ENCODE data around the gene ENTPD7. TPM values are rescaled to one million over a fixed set of nuclear protein-coding genes. Genes with fewer than 3 reads are reported as not detected.

Gene ENTPD7
- total and polyA plus RNA-seq, 9 of the 15 experiments (the other 6 are each of a cell fraction or from before 2014, with no cell fraction given): 1.4 to 13.9 (median 8.5) TPM

DNA sequence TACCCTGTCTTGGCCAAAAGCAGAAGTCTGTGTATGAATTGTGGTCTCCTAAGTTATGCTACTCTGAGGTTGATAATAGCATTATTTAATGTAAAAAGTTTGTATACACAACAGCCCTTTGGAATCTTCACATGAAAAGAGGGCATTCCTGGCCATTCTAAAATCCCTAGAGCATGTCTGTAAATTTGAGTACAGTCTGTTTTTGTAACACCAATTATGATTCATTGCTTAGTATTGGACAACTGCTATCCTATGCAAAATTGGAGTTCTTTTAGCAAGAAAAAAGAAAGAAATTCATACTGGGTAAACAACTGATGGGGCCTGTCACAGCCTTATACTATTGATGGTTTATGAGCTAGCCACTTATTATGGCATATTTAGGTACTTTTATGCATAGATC, 82.9 kb downstream of the ENTPD7 start:
- H3K4me3 ChIP-seq: no peak overlapping the region
- H4K20me1 ChIP-seq (replicated peaks; ENCODE audit: control insufficient read depth, insufficient read depth, low read length): no peaks in the 10 kb centered on the region
- ChIA-PET POLR2A (interaction anchor here (0.6 to 0.9 kb wide), 2 partner anchors 9 to 1000 kb away, joined by 3 to 5 read pairs; no protein-coding TSS in a partner anchor), CTCF (ENCODE audit: low intra/inter-chr PET ratio) (no interaction called here)
- ATAC-seq (no peak), FAIRE-seq (no peak), DNase-seq (ENCODE audit: extremely low read depth in 1 of 4, low spot score in 3 of 4) (no peak)
- H3K4me1 ChIP-seq (replicated peaks in 1 of 2; ENCODE audit: control insufficient read depth in 2 of 2, insufficient read depth in 2 of 2, low read length in 2 of 2): no peaks in the 10 kb centered on the region
- no TSS peak for BruUV-seq (replicated peaks)
- in situ Hi-C loops (cut with MboI) (no loop called here), intact Hi-C loops (cut with micrococcal nuclease) (no loop called here)
- no peak overlapping the region for H3K4me2 ChIP-seq (ENCODE audit: insufficient read depth, low read length)
- H3K79me2 ChIP-seq (ENCODE audit: control insufficient read depth, insufficient read depth, low read length): no peaks in the 10 kb centered on the region
- H3K36me3 ChIP-seq (ENCODE audit: control insufficient read depth, insufficient read depth, low read length): peaks cover 83% of the 10 kb centered on the region
- no peak overlapping the region for H3K9ac ChIP-seq (ENCODE audit: insufficient read depth in 1 of 2, low read depth in 2 of 2, low read length in 2 of 2)
- no peaks in the 10 kb centered on the region for H3K9me1 ChIP-seq (ENCODE audit: control insufficient read depth, insufficient read depth, low read length)
- no peak overlapping the region for H2AFZ ChIP-seq (ENCODE audit: low read depth, low read length)
- no peaks in the 10 kb centered on the region for H3K27me3 ChIP-seq (ENCODE audit: control insufficient read depth in 2 of 2, insufficient read depth in 2 of 2, low read length in 2 of 2)
- H3K9me3 ChIP-seq (replicated peaks; ENCODE audit: control insufficient read depth, insufficient read depth, low read depth, low read length): no peaks in the 10 kb centered on the region; the same call in 1 of the 2 replicates
- TF ChIP-seq MYNN (IDR thresholded peaks at IDR 0.05) (no peak), MYNN (CRISPR knock-in tag; IDR thresholded peaks at IDR 0.05) (no peak)
- no peak overlapping the region for H3K27ac ChIP-seq (ENCODE audit: extremely low read depth, low read depth, low read length)

DNA sequence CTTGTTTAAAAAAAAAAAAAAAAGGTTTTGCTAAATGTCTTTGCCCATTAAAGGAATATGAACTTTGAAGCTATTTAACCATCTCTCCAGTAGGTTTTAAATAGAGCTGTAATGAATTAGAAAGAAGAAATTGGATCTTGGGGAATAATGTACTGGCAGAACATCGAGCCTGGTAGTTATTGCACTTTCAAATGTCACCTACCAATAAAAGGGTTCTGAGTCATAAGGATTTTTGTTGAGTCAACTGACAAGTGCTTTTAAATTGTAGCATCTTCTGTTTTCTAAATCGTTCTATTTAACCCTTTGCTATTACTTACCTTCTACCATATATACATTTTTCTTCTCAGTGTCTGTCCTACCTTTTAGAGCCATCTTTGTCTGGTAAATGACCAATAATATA, 83.4 kb downstream of the ENTPD7 start:
- H2AFZ ChIP-seq (ENCODE audit: low read depth, low read length): no peak overlapping the region
- H3K36me3 ChIP-seq (ENCODE audit: control insufficient read depth, insufficient read depth, low read length): peaks cover 83% of the 10 kb centered on the region
- in situ Hi-C loops (cut with MboI) (no loop called here), intact Hi-C loops (cut with micrococcal nuclease) (no loop called here)
- no peak for ATAC-seq
- CTCF ChIA-PET (ENCODE audit: low intra/inter-chr PET ratio): no interaction called here
- no peak overlapping the region for H3K4me3 ChIP-seq
- no peaks in the 10 kb centered on the region for H4K20me1 ChIP-seq (replicated peaks; ENCODE audit: control insufficient read depth, insufficient read depth, low read length)
- H3K9me1 ChIP-seq (ENCODE audit: control insufficient read depth, insufficient read depth, low read length): no peaks in the 10 kb centered on the region
- H3K4me2 ChIP-seq (ENCODE audit: insufficient read depth, low read length): no peak overlapping the region
- no peaks in the 10 kb centered on the region for H3K79me2 ChIP-seq (ENCODE audit: control insufficient read depth, insufficient read depth, low read length)
- no peak for DNase-seq (ENCODE audit: extremely low read depth in 1 of 4, low spot score in 3 of 4)
- BruUV-seq (replicated peaks): no TSS peak
- FAIRE-seq: no peak
- POLR2A ChIA-PET: interaction anchor here (0.6 kb wide), 1 partner anchor 1000 kb away, joined by 5 read pairs; no protein-coding TSS in a partner anchor
- no peaks in the 10 kb centered on the region for H3K4me1 ChIP-seq (replicated peaks in 1 of 2; ENCODE audit: control insufficient read depth in 2 of 2, insufficient read depth in 2 of 2, low read length in 2 of 2)
- no peaks in the 10 kb centered on the region for H3K27me3 ChIP-seq (ENCODE audit: control insufficient read depth in 2 of 2, insufficient read depth in 2 of 2, low read length in 2 of 2)
- H3K9me3 ChIP-seq (replicated peaks; ENCODE audit: control insufficient read depth, insufficient read depth, low read depth, low read length): no peaks in the 10 kb centered on the region; the same call in 1 of the 2 replicates
- WGBS (ENCODE audit: insufficient coverage, low coverage, missing lambda C conversion rate): 96% methylated on average over 2 of the region's 2 CpGs
- no peak overlapping the region for H3K9ac ChIP-seq (ENCODE audit: insufficient read depth in 1 of 2, low read depth in 2 of 2, low read length in 2 of 2)
- no peak overlapping the region for H3K27ac ChIP-seq (ENCODE audit: extremely low read depth, low read depth, low read length)
- TF ChIP-seq CAMTA2 (CRISPR knock-in tag; conservative IDR thresholded peaks at IDR 0.05) (no peak), ZNF431 (CRISPR knock-in tag; IDR thresholded peaks at IDR 0.05) (no peak), RBM15 (IDR thresholded peaks at IDR 0.05; ENCODE audit: insufficient read depth, low read length) (no peak), SAFB (IDR thresholded peaks at IDR 0.05; ENCODE audit: borderline replicate concordance, low read depth, low read length) (no peak), ZNF507 (tag; conservative IDR thresholded peaks at IDR 0.05) (no peak), PPARD (CRISPR knock-in tag; IDR thresholded peaks at IDR 0.05) (no peak), NCOR1 (IDR thresholded peaks at IDR 0.05) (no peak), DIDO1 (tag; IDR thresholded peaks at IDR 0.05; ENCODE audit: low read depth) (no peak), FOXK2 (conservative IDR thresholded peaks at IDR 0.05 in 1 of 2, IDR thresholded peaks at IDR 0.05 in 1 of 2; ENCODE audit: low read depth in 2 of 2) (no peak), EWSR1 (IDR thresholded peaks at IDR 0.05; ENCODE audit: borderline replicate concordance, low read depth, partially characterized antibody) (no peak), TEAD1 (CRISPR knock-in tag; IDR thresholded peaks at IDR 0.05) (no peak), PRMT5 (CRISPR knock-in tag; IDR thresholded peaks at IDR 0.05) (no peak)
- TF ChIP-seq, protein P1, sequence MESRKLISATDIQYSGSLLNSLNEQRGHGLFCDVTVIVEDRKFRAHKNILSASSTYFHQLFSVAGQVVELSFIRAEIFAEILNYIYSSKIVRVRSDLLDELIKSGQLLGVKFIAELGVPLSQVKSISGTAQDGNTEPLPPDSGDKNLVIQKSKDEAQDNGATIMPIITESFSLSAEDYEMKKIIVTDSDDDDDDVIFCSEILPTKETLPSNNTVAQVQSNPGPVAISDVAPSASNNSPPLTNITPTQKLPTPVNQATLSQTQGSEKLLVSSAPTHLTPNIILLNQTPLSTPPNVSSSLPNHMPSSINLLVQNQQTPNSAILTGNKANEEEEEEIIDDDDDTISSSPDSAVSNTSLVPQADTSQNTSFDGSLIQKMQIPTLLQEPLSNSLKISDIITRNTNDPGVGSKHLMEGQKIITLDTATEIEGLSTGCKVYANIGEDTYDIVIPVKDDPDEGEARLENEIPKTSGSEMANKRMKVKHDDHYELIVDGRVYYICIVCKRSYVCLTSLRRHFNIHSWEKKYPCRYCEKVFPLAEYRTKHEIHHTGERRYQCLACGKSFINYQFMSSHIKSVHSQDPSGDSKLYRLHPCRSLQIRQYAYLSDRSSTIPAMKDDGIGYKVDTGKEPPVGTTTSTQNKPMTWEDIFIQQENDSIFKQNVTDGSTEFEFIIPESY (CRISPR knock-in tag; IDR thresholded peaks at IDR 0.05): no peak
- TF ChIP-seq, protein P2, sequence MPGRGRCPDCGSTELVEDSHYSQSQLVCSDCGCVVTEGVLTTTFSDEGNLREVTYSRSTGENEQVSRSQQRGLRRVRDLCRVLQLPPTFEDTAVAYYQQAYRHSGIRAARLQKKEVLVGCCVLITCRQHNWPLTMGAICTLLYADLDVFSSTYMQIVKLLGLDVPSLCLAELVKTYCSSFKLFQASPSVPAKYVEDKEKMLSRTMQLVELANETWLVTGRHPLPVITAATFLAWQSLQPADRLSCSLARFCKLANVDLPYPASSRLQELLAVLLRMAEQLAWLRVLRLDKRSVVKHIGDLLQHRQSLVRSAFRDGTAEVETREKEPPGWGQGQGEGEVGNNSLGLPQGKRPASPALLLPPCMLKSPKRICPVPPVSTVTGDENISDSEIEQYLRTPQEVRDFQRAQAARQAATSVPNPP (IDR thresholded peaks at IDR 0.05; ENCODE audit: borderline replicate concordance, insufficient read depth, insufficient read length): no peak
